Gastrocnemius medialis (tissue), 4 donors: ENCODE data around the gene KMT2B. TPM values are rescaled to one million over a fixed set of nuclear protein-coding genes. Genes with fewer than 3 reads are reported as not detected.

Experiments used
- ATAC-seq, 2 donors: fragments of 150-250 bp; one replicate each; pipeline ENCODE4 v1.9.1; 2016
- DNase-seq, 2 donors: peaks; one replicate each; pipeline ENCODE4 v3.0.0-alpha.2; 2019
- H3K27ac ChIP-seq, 4 donors: fragments of 200-600 bp; sonication (generic); 1 replicate in 1 of 4; 2 replicates in 3 of 4; pipeline ENCODE4 v1.5.1; 2016 to 2018; ENCODE audit warnings: mild to moderate bottlenecking in 2 of 4, moderate library complexity in 1 of 4
- H3K27me3 ChIP-seq, 3 donors: fragments of 200-600 bp; sonication (generic) in 2 of 3; 1 replicate in 1 of 3; 2 replicates in 2 of 3; pipeline versions ENCODE4 v1.5.1 to v1.6.0; 2016 to 2019; ENCODE audit warnings: mild to moderate bottlenecking in 1 of 3, moderate library complexity in 1 of 3
- H3K36me3 ChIP-seq, 2 donors: fragments of 200-600 bp; sonication (generic) in 1 of 2; one replicate each; pipeline ENCODE4 v1.5.1; 2017 to 2018
- H3K4me1 ChIP-seq, 2 donors: fragments of 200-600 bp; sonication (generic) in 1 of 2; one replicate each; pipeline ENCODE4 v1.5.1; 2016 to 2017; ENCODE audit warnings: mild to moderate bottlenecking in 2 of 2
- H3K4me3 ChIP-seq, 4 donors: fragments of 200-600 bp; sonication (generic) in 3 of 4; 1 replicate in 1 of 4; 2 replicates in 3 of 4; pipeline ENCODE4 v1.5.1; 2016 to 2019; ENCODE audit warnings: mild to moderate bottlenecking in 2 of 4
- H3K9me3 ChIP-seq, 3 donors: fragments of 200-600 bp; sonication (generic) in 2 of 3; 1 replicate in 1 of 3; 2 replicates in 2 of 3; pipeline ENCODE4 v1.5.1; 2016 to 2019
- CTCF ChIP-seq, 5 experiments: fragments of 450-650 bp in 3 of 5; fragments of 200-600 bp in 2 of 5; sonication (generic) in 2 of 5; IDR thresholded peaks in 4 of 5; conservative IDR thresholded peaks in 1 of 5; 1 replicate in 4 of 5; 2 replicates in 1 of 5; pipeline ENCODE4 v1.5.1; 2016 to 2019; ENCODE audit warnings: antibody characterized with exemption in 5 of 5, mild to moderate bottlenecking in 3 of 5, moderate library complexity in 3 of 5
- POLR2A ChIP-seq, 2 donors: fragments of 450-650 bp; IDR thresholded peaks; one replicate each; pipeline ENCODE4 v1.6.1; 2017; ENCODE audit warnings: antibody characterized with exemption in 2 of 2, mild to moderate bottlenecking in 2 of 2, moderate library complexity in 2 of 2
- in situ Hi-C, 4 donors: fragments of 200-750 bp; cut with MboI; loops; one replicate each; pipeline versions ENCODE4 v1.15.0 to v1.8.0; 2017; ENCODE audit warnings: low sequenced_read_pairs in 4 of 4
- intact Hi-C: fragments of 100-400 bp; cut with DNase I; formaldehyde crosslinking; loops from one replicate; pipeline ENCODE4 v1.15.1; 2023; ENCODE audit warnings: low total_unique reads
- total RNA-seq, 4 donors: library from RNA; depleted of rRNA; stranded (reverse); fragments of >200 nt; gene quantifications; one replicate each; pipeline versions ENCODE4 v1.1.0 to v1.2.3, GENCODE V29; 2016

Gene KMT2B
- 10 to 100 TPM in 3 of 4 donors, 1 to 10 TPM in 1; 9.3 to 39.0 (median 16.8) TPM for total RNA-seq

DNA sequence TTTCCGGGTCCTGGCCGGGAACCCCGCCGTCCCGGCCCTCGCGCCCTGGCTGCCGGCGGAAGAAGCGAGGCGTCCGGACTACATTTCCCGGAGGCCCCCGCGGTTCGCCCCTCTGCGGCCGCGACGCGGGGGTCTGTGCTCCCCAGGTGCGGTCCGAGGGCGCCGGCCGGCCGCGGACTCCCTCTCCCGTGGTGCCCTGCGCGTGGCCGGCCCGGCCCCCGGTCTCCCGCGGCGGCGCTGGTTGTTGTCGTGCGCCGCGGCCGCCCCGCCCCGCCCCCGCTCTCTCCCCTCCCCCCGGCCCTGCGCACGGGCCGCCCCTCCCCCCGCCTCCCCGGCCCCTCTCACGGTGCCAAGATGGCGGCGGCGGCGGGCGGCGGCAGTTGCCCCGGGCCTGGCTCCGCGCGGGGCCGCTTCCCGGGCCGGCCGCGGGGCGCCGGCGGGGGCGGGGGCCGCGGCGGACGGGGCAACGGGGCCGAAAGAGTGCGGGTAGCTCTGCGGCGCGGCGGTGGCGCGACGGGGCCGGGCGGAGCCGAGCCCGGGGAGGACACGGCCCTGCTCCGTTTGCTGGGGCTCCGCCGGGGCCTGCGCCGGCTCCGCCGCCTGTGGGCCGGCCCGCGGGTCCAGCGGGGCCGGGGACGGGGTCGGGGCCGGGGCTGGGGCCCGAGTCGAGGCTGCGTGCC is at the start of gene KMT2B:
Gene KMT2B, plus strand, starts transcription at position 339 of the 680 bp plus-strand sequence. Its CDS starts 16 bp downstream, at position 355.
- H3K4me1 ChIP-seq, result peaks cover 21 to 25% of the 10 kb centered on the region in 2 donors
- H3K9me3 ChIP-seq, result no peaks in the 10 kb centered on the region
- H3K27me3 ChIP-seq, result no peaks in the 10 kb centered on the region
- H3K4me3 ChIP-seq, result peak within 1 kb of the TSS; percentile 92 to 99 (median 96)
- peak; percentile 70 to 71 for ATAC-seq
- in situ Hi-C loops, result loop anchor here in 3 of 4 donors (10.0 to 25.0 kb wide), 3 partner anchors 173 to 217 kb away; partner anchors contain the start of genes TMEM147 (in 2 of the 3), GAPDHS (in 1 of the 3), LRFN3 (in 1 of the 3) and SBSN (in 1 of the 3)
- TF ChIP-seq CTCF (IDR thresholded peaks at IDR 0.05 in 4 of 5, conservative IDR thresholded peaks at IDR 0.05 in 1 of 5), result no peak
- no peak for TF ChIP-seq POLR2A (IDR thresholded peaks at IDR 0.05)
- peak within 1 kb of the TSS; percentile 89 to 95 (median 93) for H3K27ac ChIP-seq
- intact Hi-C loops, result loop anchor here (1.0 to 2.0 kb wide), 8 partner anchors 16 to 213 kb away; partner anchors contain the start of genes COX6B1, PSENEN, TMEM147 and U2AF1L4
- DNase-seq, result peak; percentile 92 to 95
- peaks cover 0 to 29% of the 10 kb centered on the region in 2 donors for H3K36me3 ChIP-seq

- intact Hi-C loops, result no loop called here
- H3K27ac ChIP-seq, result no peak overlapping the region
- no peak for DNase-seq
- no peak overlapping the region for H3K4me3 ChIP-seq
- no peaks in the 10 kb centered on the region for H3K9me3 ChIP-seq
- in situ Hi-C loops, result no loop called here
- H3K4me1 ChIP-seq, result no peaks in the 10 kb centered on the region
- TF ChIP-seq CTCF (IDR thresholded peaks at IDR 0.05 in 4 of 5, conservative IDR thresholded peaks at IDR 0.05 in 1 of 5), result no peak
- TF ChIP-seq POLR2A (IDR thresholded peaks at IDR 0.05), result no peak
- ATAC-seq, result no peak
- peaks cover 20 to 26% (median 26%) of the 10 kb centered on the region in 3 donors for H3K27me3 ChIP-seq
- H3K36me3 ChIP-seq, result no peaks in the 10 kb centered on the region
Observed at GRCh38 chr19:35669566-35669965, 48.2 kb upstream of the KMT2B start.

DNA sequence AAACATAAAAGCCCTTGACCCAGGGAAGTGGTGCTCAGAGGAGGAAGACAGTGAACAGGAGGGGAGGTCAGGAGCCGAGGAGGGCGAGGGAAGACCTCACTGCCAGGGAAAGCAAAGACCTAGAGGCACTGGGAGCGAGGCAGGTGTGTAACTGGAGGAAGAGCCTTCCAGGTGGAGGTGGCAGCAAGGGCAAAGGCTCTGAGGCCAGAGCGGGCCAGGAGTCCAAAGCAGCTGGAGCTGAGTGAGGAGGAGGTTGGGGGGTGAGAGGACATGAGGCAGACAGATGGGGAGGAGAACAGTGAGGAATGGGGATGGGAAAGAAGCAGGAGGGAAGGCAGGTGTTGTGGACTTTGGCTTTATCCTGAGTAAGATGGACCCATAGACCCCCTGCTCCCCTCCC is 47.8 kb upstream of the KMT2B start:
- in situ Hi-C loops, result no loop called here
- Histone ChIP-seq H3K4me3 (no peak overlapping the region), H3K36me3 (no peaks in the 10 kb centered on the region), H3K9me3 (no peaks in the 10 kb centered on the region), H3K27ac (no peak overlapping the region), H3K4me1 (no peaks in the 10 kb centered on the region), H3K27me3 (peaks cover 20 to 27% (median 26%) of the 10 kb centered on the region in 3 donors)
- TF ChIP-seq POLR2A (IDR thresholded peaks at IDR 0.05) (no peak), CTCF (IDR thresholded peaks at IDR 0.05 in 4 of 5, conservative IDR thresholded peaks at IDR 0.05 in 1 of 5) (no peak)
- ATAC-seq, result no peak
- DNase-seq, result no peak
- intact Hi-C loops, result no loop called here

DNA sequence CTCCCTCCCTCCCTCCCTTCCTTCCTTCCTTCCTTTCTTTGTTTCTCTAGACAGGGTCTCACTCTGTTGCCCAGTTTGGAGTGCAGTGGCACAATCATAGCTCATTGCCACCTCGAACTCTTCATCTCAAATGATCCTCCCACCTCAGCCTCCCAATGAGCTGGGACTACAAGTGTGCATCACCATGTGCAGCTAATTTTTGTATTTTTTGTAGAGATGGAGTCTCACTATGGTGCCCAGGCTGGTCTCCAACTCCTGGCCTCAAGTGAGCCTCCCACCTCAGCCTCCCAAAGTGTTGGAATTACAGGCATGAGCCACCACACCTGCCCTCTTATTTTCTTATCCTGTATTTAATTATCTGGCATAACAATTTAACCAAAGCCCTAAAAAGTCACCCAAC is 47.1 kb upstream of the KMT2B start:
- no peak for ATAC-seq
- Histone ChIP-seq H3K4me1 (no peaks in the 10 kb centered on the region), H3K36me3 (no peaks in the 10 kb centered on the region), H3K27me3 (peaks cover 20 to 27% (median 26%) of the 10 kb centered on the region in 3 donors), H3K27ac (no peak overlapping the region), H3K4me3 (no peak overlapping the region), H3K9me3 (no peaks in the 10 kb centered on the region)
- DNase-seq, result no peak
- intact Hi-C loops (no loop called here), in situ Hi-C loops (no loop called here)
- TF ChIP-seq CTCF (IDR thresholded peaks at IDR 0.05 in 4 of 5, conservative IDR thresholded peaks at IDR 0.05 in 1 of 5), result no peak
- TF ChIP-seq POLR2A (IDR thresholded peaks at IDR 0.05), result no peak
